ENCODE measurements around the gene SNX15. TPM values are rescaled to one million over a fixed set of nuclear protein-coding genes. Genes with fewer than 3 reads are reported as not detected.

SNX15 gene
- total RNA-seq, 1 experiment from 2014 or later, result 34.7 TPM

- ChIA-PET POLR2A (ENCODE audit: low non-redundant PET) (no interaction called here), CTCF (no interaction called here)
- Histone ChIP-seq H3K4me1 (ENCODE audit: insufficient read depth, low read length, poor library complexity, severe bottlenecking) (peaks cover 8% of the 10 kb centered on the region), H3K4me3 (ENCODE audit: low read depth, low read length, poor library complexity, severe bottlenecking) (no peak overlapping the region), H3K9me3 (ENCODE audit: low read depth, low read length, poor library complexity, severe bottlenecking) (no peaks in the 10 kb centered on the region), H3K27me3 (replicated peaks; ENCODE audit: insufficient read depth, low read depth, low read length, poor library complexity) (no peaks in the 10 kb centered on the region), H3K27ac (ENCODE audit: low read depth, low read length, poor library complexity, severe bottlenecking) (no peak overlapping the region), H3K36me3 (ENCODE audit: insufficient read depth, low read length, poor library complexity, severe bottlenecking) (no peaks in the 10 kb centered on the region)
- no peak for DNase-seq (ENCODE audit: low spot score)
- BruUV-seq (replicated peaks), result no TSS peak
- intact Hi-C loops (cut with micrococcal nuclease; ENCODE audit: unreplicated experiment), result no loop called here
- no peak for TF ChIP-seq CTCF (conservative IDR thresholded peaks at IDR 0.05; ENCODE audit: low read depth, low read length)
- TF ChIP-seq EZH2 (IDR thresholded peaks at IDR 0.05; ENCODE audit: borderline replicate concordance, low read depth, low read length, poor library complexity, severe bottlenecking), result no peak
These were observed 5.0 kb downstream of the SNX15 start for GRCh38 chr11:65032216-65032615.

- H3K36me3 ChIP-seq (ENCODE audit: insufficient read depth, low read length, poor library complexity, severe bottlenecking), result no peaks in the 10 kb centered on the region
- no peak for TF ChIP-seq CTCF (conservative IDR thresholded peaks at IDR 0.05; ENCODE audit: low read depth, low read length)
- no peaks in the 10 kb centered on the region for H3K27me3 ChIP-seq (replicated peaks; ENCODE audit: insufficient read depth, low read depth, low read length, poor library complexity)
- ChIA-PET POLR2A (ENCODE audit: low non-redundant PET) (no interaction called here), CTCF (no interaction called here)
- intact Hi-C loops (cut with micrococcal nuclease; ENCODE audit: unreplicated experiment), result no loop called here
- no peaks in the 10 kb centered on the region for H3K9me3 ChIP-seq (ENCODE audit: low read depth, low read length, poor library complexity, severe bottlenecking)
- H3K4me3 ChIP-seq (ENCODE audit: low read depth, low read length, poor library complexity, severe bottlenecking), result no peak overlapping the region
- DNase-seq (ENCODE audit: low spot score), result no peak
- no peaks in the 10 kb centered on the region for H3K4me1 ChIP-seq (ENCODE audit: insufficient read depth, low read length, poor library complexity, severe bottlenecking)
- H3K27ac ChIP-seq (ENCODE audit: low read depth, low read length, poor library complexity, severe bottlenecking), result no peak overlapping the region
- BruUV-seq (replicated peaks), result no TSS peak
These were observed 7.2 kb downstream of the SNX15 start for GRCh38 chr11:65034423-65034822.

- Histone ChIP-seq H3K27me3 (replicated peaks; ENCODE audit: insufficient read depth, low read depth, low read length, poor library complexity) (no peaks in the 10 kb centered on the region), H3K4me1 (ENCODE audit: insufficient read depth, low read length, poor library complexity, severe bottlenecking) (peaks cover 7% of the 10 kb centered on the region), H3K27ac (ENCODE audit: low read depth, low read length, poor library complexity, severe bottlenecking) (no peak overlapping the region), H3K4me3 (ENCODE audit: low read depth, low read length, poor library complexity, severe bottlenecking) (no peak overlapping the region), H3K36me3 (ENCODE audit: insufficient read depth, low read length, poor library complexity, severe bottlenecking) (no peaks in the 10 kb centered on the region), H3K9me3 (ENCODE audit: low read depth, low read length, poor library complexity, severe bottlenecking) (no peaks in the 10 kb centered on the region)
- POLR2A ChIA-PET (ENCODE audit: low non-redundant PET), result interaction anchor here (0.6 kb wide), 1 partner anchor 67 kb away, joined by 8 read pairs; no protein-coding TSS in a partner anchor
- CTCF ChIA-PET, result interaction anchor here (0.6 kb wide), 1 partner anchor 17 kb away, joined by 5 read pairs; no protein-coding TSS in a partner anchor
- no peak for DNase-seq (ENCODE audit: low spot score)
- no TSS peak for BruUV-seq (replicated peaks)
- intact Hi-C loops (cut with micrococcal nuclease; ENCODE audit: unreplicated experiment), result no loop called here
- TF ChIP-seq EZH2 (IDR thresholded peaks at IDR 0.05; ENCODE audit: borderline replicate concordance, low read depth, low read length, poor library complexity, severe bottlenecking) (no peak), CTCF (conservative IDR thresholded peaks at IDR 0.05; ENCODE audit: low read depth, low read length) (no peak)
These were observed 8.3 kb downstream of the SNX15 start for GRCh38 chr11:65035579-65035978.

All from A673 (cell line).